GM12878 (cell line): ENCODE measurements around the gene COG4. TPM values are rescaled to one million over a fixed set of nuclear protein-coding genes. Genes with fewer than 3 reads are reported as not detected.

ENCODE experiments used
- CBX5 ChIP-seq: sonication (generic); IDR thresholded peaks from 2 replicates; pipeline ENCODE4 v1.6.1; 2016; ENCODE audit warnings: low read depth, moderate library complexity, mild to moderate bottlenecking, inconsistent platforms
- EP300 ChIP-seq, 2 experiments: fragments of 150-350 bp in 1 of 2; IDR thresholded peaks; 2 replicates each; pipeline ENCODE4 v1.6.1; 2011 to 2012; ENCODE audit warnings: low read depth in 2 of 2, low read length in 2 of 2, borderline replicate concordance in 1 of 2, improper control_type of control experiment in 1 of 2, inconsistent platforms in 1 of 2; ENCODE audit not compliant: control insufficient read depth in 1 of 2
- IKZF1 ChIP-seq: fragments of 450-650 bp; conservative IDR thresholded peaks from 2 replicates; pipeline ENCODE4 v1.6.1; 2017; ENCODE audit warnings: antibody characterized with exemption, mild to moderate bottlenecking
- IRF4 ChIP-seq: IDR thresholded peaks from 2 replicates; pipeline ENCODE4 v1.6.1; 2011; ENCODE audit warnings: low read depth, low read length
- MEF2A ChIP-seq: IDR thresholded peaks from 2 replicates; pipeline ENCODE4 v1.6.1; 2011; ENCODE audit warnings: low read depth, mild to moderate bottlenecking, low read length, moderate library complexity; ENCODE audit not compliant: insufficient read depth
- MYB ChIP-seq: fragments of 150-350 bp; IDR thresholded peaks from 2 replicates; pipeline ENCODE4 v1.6.1; 2014; ENCODE audit warnings: mild to moderate bottlenecking, low read depth, low read length, borderline replicate concordance
- NR2C1 ChIP-seq: fragments of 450-650 bp; IDR thresholded peaks from 2 replicates; pipeline ENCODE4 v1.6.1; 2017; ENCODE audit warnings: antibody characterized with exemption, mild to moderate bottlenecking, moderate library complexity
- PAX8 ChIP-seq: fragments of 450-650 bp; IDR thresholded peaks from 2 replicates; pipeline ENCODE4 v1.6.1; 2017; ENCODE audit warnings: mild to moderate bottlenecking, moderate library complexity
- POLR2A ChIP-seq: IDR thresholded peaks from 2 replicates; pipeline ENCODE4 v1.6.1; 2011; ENCODE audit warnings: low read depth, mild to moderate bottlenecking, low read length
- RBBP5 ChIP-seq: fragments of 200-600 bp; sonication (generic); conservative IDR thresholded peaks from 2 replicates; pipeline ENCODE4 v1.6.1; 2016
- RELA ChIP-seq: fragments of 450-650 bp; IDR thresholded peaks from 2 replicates; pipeline ENCODE4 v1.8.0; 2014; ENCODE audit warnings: borderline replicate concordance; ENCODE audit not compliant: partially characterized antibody
- WRNIP1 ChIP-seq: IDR thresholded peaks from 2 replicates; pipeline ENCODE4 v1.6.1; 2011; ENCODE audit warnings: low read depth, low read length, improper control_type of control experiment, borderline replicate concordance
- ZNF24 ChIP-seq: fragments of 450-650 bp; IDR thresholded peaks from 2 replicates; pipeline ENCODE4 v1.6.1; 2017; ENCODE audit warnings: antibody characterized with exemption, mild to moderate bottlenecking
- ZNF384 ChIP-seq: IDR thresholded peaks from 2 replicates; pipeline ENCODE4 v1.6.1; 2012; ENCODE audit warnings: low read depth, mild to moderate bottlenecking, low read length, improper control_type of control experiment, borderline replicate concordance
- polyA plus RNA-seq, 11 experiments: library from polyadenylated mRNA; depleted of rRNA in 4 of 11; unstranded in 6 of 11; stranded (reverse) in 5 of 11; fragments of >200 nt; fragmentation: Nextera tagmentation in 4 of 11; fragmentation: Illumina TruSeq in 1 of 11; extraction: Ambion mirVana in 4 of 11; extraction: Trizol in 1 of 11; gene quantifications; 1 replicate in 1 of 11; 2 replicates in 10 of 11; pipeline versions ENCODE4 v1.2.1 to v1.2.3, GENCODE V29; 2011 to 2016; ENCODE audit warnings: inconsistent platforms in 2 of 11, missing spikeins in 2 of 11, low read depth in 1 of 11
- total RNA-seq, 4 experiments: library from RNA; depleted of rRNA in 3 of 4; stranded (reverse); fragments of >200 nt in 3 of 4; fragmentation: Illumina TruSeq in 1 of 4; extraction: Trizol in 1 of 4; gene quantifications; 2 replicates each; pipeline versions ENCODE4 v1.2.1 to v1.2.3, GENCODE V29; 2013 to 2021
- TF ChIP-seq, protein P1 (sequence below): IDR thresholded peaks from 2 replicates; pipeline ENCODE4 v1.6.1; 2012; ENCODE audit warnings: low read length, inconsistent platforms
- TF ChIP-seq, protein P2 (sequence below): fragments of 450-650 bp; IDR thresholded peaks from 2 replicates; pipeline ENCODE4 v1.6.1; 2017; ENCODE audit warnings: mild to moderate bottlenecking, low read depth, inconsistent platforms; ENCODE audit not compliant: poor library complexity, severe bottlenecking
- TF ChIP-seq, protein P3 (sequence below): fragments of 450-650 bp; IDR thresholded peaks from 2 replicates; pipeline ENCODE4 v1.6.1; 2017; ENCODE audit warnings: mild to moderate bottlenecking, moderate library complexity
- TF ChIP-seq, protein P4 (sequence below), 3 experiments: IDR thresholded peaks in 2 of 3; conservative IDR thresholded peaks in 1 of 3; 2 replicates each; pipeline ENCODE4 v1.5.1; 2011; ENCODE audit warnings: low read depth in 3 of 3, low read length in 3 of 3, mild to moderate bottlenecking in 3 of 3, control low read depth in 2 of 3, moderate library complexity in 2 of 3, inconsistent platforms in 1 of 3, mixed read lengths in 1 of 3; ENCODE audit not compliant: control insufficient read depth in 2 of 3, insufficient read depth in 1 of 3; ENCODE audit errors: extremely low read depth in 1 of 3

Gene COG4
- total and polyA plus RNA-seq, 10 of the 15 experiments (the other 5 are each of a cell fraction or from before 2014, with no cell fraction given): 7.0 to 57.7 (median 33.0) TPM

DNA sequence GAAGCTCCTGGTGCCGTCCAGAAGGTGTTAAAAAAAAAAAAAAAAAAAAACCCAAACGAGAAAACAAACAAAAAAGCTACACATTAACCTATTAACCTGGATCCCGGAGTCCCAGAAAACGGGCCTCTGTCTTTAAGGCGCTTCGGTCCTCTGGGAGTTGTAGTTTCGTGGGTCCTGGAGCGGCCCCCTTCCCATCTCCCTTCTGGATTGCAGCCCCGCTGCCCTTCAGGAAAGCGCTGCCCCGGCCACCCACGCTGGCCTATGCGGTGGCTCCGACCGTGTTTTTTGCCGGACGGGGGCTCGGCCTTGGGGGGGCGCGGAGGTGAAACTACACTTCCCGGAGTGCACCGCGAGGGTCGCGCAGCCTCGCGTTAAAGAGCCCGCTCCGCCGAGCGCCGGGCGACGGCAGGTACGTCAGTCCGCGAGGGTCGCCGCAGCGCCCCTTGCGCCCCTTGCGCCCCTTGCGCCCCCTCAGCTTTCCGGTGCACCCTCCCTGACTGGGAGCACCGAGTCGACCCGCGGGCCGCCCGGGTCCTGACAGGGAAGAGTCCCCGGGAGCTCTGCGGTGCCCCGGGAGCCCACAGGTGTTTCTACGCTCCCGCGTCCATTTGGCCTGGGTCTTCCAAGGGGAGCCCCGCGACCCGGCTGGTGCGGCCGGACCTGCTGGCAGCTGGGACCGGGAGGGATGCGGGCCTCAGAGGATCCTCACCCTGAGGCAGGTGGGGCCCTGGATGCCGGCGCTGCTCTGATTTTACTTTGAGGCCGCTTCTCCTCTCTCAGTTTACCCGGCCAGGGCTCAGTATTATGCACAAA lies 68.9 kb downstream of the COG4 start, which contains the start of gene FCSK (continued):
- TF ChIP-seq RBBP5 (no peak), MYB (no peak), POLR2A (peak; percentile 74), IRF4 (no peak), PAX8 (no peak), ZNF384 (0 out of 2 replicates have a peak, but pooled peaks have one; percentile 59), EP300 (IDR thresholded peaks at IDR 0.05; ENCODE audit: borderline replicate concordance in 1 of 2, control insufficient read depth in 1 of 2, low read depth in 2 of 2, low read length in 2 of 2) (no peak), MEF2A (no peak), ZNF24 (no peak), CBX5 (no peak), WRNIP1 (no peak), NR2C1 (peak; percentile 70), RELA (no peak), IKZF1 (peak; percentile 99)
- TF ChIP-seq, protein P1, sequence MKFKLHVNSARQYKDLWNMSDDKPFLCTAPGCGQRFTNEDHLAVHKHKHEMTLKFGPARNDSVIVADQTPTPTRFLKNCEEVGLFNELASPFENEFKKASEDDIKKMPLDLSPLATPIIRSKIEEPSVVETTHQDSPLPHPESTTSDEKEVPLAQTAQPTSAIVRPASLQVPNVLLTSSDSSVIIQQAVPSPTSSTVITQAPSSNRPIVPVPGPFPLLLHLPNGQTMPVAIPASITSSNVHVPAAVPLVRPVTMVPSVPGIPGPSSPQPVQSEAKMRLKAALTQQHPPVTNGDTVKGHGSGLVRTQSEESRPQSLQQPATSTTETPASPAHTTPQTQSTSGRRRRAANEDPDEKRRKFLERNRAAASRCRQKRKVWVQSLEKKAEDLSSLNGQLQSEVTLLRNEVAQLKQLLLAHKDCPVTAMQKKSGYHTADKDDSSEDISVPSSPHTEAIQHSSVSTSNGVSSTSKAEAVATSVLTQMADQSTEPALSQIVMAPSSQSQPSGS: no peak
- TF ChIP-seq, protein P2, sequence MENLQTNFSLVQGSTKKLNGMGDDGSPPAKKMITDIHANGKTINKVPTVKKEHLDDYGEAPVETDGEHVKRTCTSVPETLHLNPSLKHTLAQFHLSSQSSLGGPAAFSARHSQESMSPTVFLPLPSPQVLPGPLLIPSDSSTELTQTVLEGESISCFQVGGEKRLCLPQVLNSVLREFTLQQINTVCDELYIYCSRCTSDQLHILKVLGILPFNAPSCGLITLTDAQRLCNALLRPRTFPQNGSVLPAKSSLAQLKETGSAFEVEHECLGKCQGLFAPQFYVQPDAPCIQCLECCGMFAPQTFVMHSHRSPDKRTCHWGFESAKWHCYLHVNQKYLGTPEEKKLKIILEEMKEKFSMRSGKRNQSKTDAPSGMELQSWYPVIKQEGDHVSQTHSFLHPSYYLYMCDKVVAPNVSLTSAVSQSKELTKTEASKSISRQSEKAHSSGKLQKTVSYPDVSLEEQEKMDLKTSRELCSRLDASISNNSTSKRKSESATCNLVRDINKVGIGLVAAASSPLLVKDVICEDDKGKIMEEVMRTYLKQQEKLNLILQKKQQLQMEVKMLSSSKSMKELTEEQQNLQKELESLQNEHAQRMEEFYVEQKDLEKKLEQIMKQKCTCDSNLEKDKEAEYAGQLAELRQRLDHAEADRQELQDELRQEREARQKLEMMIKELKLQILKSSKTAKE: no peak
- TF ChIP-seq, protein P3, sequence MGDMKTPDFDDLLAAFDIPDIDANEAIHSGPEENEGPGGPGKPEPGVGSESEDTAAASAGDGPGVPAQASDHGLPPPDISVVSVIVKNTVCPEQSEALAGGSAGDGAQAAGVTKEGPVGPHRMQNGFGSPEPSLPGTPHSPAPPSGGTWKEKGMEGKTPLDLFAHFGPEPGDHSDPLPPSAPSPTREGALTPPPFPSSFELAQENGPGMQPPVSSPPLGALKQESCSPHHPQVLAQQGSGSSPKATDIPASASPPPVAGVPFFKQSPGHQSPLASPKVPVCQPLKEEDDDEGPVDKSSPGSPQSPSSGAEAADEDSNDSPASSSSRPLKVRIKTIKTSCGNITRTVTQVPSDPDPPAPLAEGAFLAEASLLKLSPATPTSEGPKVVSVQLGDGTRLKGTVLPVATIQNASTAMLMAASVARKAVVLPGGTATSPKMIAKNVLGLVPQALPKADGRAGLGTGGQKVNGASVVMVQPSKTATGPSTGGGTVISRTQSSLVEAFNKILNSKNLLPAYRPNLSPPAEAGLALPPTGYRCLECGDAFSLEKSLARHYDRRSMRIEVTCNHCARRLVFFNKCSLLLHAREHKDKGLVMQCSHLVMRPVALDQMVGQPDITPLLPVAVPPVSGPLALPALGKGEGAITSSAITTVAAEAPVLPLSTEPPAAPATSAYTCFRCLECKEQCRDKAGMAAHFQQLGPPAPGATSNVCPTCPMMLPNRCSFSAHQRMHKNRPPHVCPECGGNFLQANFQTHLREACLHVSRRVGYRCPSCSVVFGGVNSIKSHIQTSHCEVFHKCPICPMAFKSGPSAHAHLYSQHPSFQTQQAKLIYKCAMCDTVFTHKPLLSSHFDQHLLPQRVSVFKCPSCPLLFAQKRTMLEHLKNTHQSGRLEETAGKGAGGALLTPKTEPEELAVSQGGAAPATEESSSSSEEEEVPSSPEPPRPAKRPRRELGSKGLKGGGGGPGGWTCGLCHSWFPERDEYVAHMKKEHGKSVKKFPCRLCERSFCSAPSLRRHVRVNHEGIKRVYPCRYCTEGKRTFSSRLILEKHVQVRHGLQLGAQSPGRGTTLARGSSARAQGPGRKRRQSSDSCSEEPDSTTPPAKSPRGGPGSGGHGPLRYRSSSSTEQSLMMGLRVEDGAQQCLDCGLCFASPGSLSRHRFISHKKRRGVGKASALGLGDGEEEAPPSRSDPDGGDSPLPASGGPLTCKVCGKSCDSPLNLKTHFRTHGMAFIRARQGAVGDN: no peak
- TF ChIP-seq, protein P4, sequence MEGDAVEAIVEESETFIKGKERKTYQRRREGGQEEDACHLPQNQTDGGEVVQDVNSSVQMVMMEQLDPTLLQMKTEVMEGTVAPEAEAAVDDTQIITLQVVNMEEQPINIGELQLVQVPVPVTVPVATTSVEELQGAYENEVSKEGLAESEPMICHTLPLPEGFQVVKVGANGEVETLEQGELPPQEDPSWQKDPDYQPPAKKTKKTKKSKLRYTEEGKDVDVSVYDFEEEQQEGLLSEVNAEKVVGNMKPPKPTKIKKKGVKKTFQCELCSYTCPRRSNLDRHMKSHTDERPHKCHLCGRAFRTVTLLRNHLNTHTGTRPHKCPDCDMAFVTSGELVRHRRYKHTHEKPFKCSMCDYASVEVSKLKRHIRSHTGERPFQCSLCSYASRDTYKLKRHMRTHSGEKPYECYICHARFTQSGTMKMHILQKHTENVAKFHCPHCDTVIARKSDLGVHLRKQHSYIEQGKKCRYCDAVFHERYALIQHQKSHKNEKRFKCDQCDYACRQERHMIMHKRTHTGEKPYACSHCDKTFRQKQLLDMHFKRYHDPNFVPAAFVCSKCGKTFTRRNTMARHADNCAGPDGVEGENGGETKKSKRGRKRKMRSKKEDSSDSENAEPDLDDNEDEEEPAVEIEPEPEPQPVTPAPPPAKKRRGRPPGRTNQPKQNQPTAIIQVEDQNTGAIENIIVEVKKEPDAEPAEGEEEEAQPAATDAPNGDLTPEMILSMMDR (IDR thresholded peaks at IDR 0.05 in 2 of 3, conservative IDR thresholded peaks at IDR 0.05 in 1 of 3; ENCODE audit: control insufficient read depth in 2 of 3, extremely low read depth in 1 of 3, insufficient read depth in 1 of 3, low read depth in 3 of 3, low read length in 3 of 3): peak; percentile 13 to 22 (median 21); a peak in 3 of 6 replicates
